Heart left ventricle (tissue), 13 donors: ENCODE measurements around the gene SHROOM1.

Experiments used
- CTCF ChIP-seq, 12 donors: fragments of 200-600 bp; sonication (generic) in 4 of 12; IDR thresholded peaks; one replicate each; pipeline versions ENCODE4 v1.5.0 to v1.8.0; 2018 to 2022; ENCODE audit warnings: antibody characterized with exemption in 12 of 12, mild to moderate bottlenecking in 5 of 12
- POLR2A ChIP-seq, 2 donors: fragments of 450-650 bp; IDR thresholded peaks; one replicate each; pipeline ENCODE4 v1.6.1; 2017; ENCODE audit warnings: antibody characterized with exemption in 2 of 2, mild to moderate bottlenecking in 2 of 2, moderate library complexity in 2 of 2
- donor health status: ischemic (EF 13 %, LVEDD 7.1; RV severe dilation, severe dysfunction).
- donor health status: DM: no; HTN: yes; CAD: no.
- donor health status: DM: no; HTN: no; CAD: no.
- donor health status: ischemic (EF 25% LVEDD 6.9; RV normal size, moderate dysfunction).
- donor health status: ischemic (EF 25% LVEDD 5.7; RV mildly dilated, moderate dysfunction).
- donor health status: ischemic (EF 35%, LVEDD 5.7; RV mildly dilated, moderate dysfunction).
- donor health status: nonischemic (EF 11% LVEDD 7.7; RV severe dilation, severe dysfunction).
- donor health status: DM: yes; HTN: yes; CAD: no.
- donor health status: PGD.
- donor health status: ischemic (EF 29% LVEDD 5.4; RV normal size, mild dysfunction).
- donor health status: nonischemic (EF 23%, LVEDD 6.1; RV moderate dilation, normal function).

- TF ChIP-seq POLR2A (IDR thresholded peaks at IDR 0.05) (no peak), CTCF (IDR thresholded peaks at IDR 0.05) (no peak)
These were observed 4.5 kb downstream of the SHROOM1 start for GRCh38 chr5:132825834-132826391.
